ENCODE data around the gene TAF6.

- TF ChIP-seq CTCF (IDR thresholded peaks at IDR 0.05) (no peak), POLR2A (IDR thresholded peaks at IDR 0.05) (no peak), POLR2AphosphoS5 (IDR thresholded peaks at IDR 0.05) (no peak)
Measured at GRCh38 chr7:100141555-100141949, 22.4 kb upstream of the TAF6 start.

Measured in breast epithelium (tissue), 3 donors.